BJ (cell line): Measurements from ENCODE around the gene RABGAP1L. TPM values are rescaled to one million over a fixed set of nuclear protein-coding genes. Genes with fewer than 3 reads are reported as not detected.
"Not testable (repeated sequence)": the region's sequence is repeated elsewhere in the genome, so short reads cannot be mapped to it uniquely, and the experiment has no call there.

ENCODE experiments used
- CTCF ChIA-PET: fragments of 350-600 bp; formaldehyde crosslinking; extraction: SDS; loops from one replicate; lab custom pipeline; 2021; ENCODE audit warnings: antibody characterized with exemption, inconsistent platforms; lab: Yijun Ruan, JAX
- POLR2A ChIA-PET: fragments of 300-600 bp; sonication (Branson Sonifier 250); formaldehyde crosslinking; extraction: SDS; loops from one replicate; lab custom pipeline; 2021; ENCODE audit warnings: antibody characterized with exemption; lab: Charles Lee
- DNase-seq: peaks from one replicate; pipeline ENCODE4 v3.0.0-alpha.2; 2011; ENCODE audit warnings: low read depth
- H3K27me3 ChIP-seq: 2 replicates; pipeline ENCODE4 v1.6.0; 2011; ENCODE audit warnings: low read length; ENCODE audit not compliant: control insufficient read depth, insufficient read depth
- H3K36me3 ChIP-seq: 2 replicates; pipeline ENCODE4 v1.5.1; 2011; ENCODE audit warnings: low read length; ENCODE audit not compliant: control insufficient read depth, insufficient read depth
- H3K4me3 ChIP-seq: 2 replicates; pipeline ENCODE4 v1.5.1; 2011; ENCODE audit warnings: low read depth, mild to moderate bottlenecking, control low read depth, low read length
- polyA plus RNA-seq: library from polyadenylated mRNA; depleted of rRNA; stranded (reverse); fragments of >200 nt; gene quantifications from 2 replicates; pipeline ENCODE4 v1.2.3, GENCODE V29; 2011
- TF ChIP-seq, protein P1 (sequence below): IDR thresholded peaks from 2 replicates; pipeline ENCODE4 v1.5.1; 2011; ENCODE audit warnings: low read depth, mild to moderate bottlenecking, control low read depth, inconsistent platforms, low read length, moderate library complexity; ENCODE audit not compliant: insufficient read depth

RABGAP1L gene
- polyA plus RNA-seq, 1 experiment: 15.9 TPM

DNA sequence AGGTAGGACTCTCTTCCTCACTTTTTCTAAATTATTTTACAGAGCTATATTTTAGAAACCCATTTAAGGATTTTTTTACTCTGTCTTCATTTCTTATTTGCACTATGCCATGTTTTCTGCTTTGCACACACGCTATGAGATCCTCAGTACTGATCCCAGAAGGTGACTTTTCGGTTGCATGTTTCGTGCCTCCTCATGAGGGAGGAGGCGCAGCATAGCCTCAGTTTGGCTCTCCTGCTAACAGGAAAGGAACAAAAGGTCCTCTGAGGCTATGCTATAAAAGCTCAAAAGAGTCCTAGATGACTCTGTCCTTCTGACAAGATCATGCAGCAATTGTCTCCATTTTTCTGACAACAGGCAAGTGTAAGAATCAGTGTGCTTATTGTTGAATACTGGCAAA is 478.2 kb downstream of the RABGAP1L start:
- TF ChIP-seq, protein P1, sequence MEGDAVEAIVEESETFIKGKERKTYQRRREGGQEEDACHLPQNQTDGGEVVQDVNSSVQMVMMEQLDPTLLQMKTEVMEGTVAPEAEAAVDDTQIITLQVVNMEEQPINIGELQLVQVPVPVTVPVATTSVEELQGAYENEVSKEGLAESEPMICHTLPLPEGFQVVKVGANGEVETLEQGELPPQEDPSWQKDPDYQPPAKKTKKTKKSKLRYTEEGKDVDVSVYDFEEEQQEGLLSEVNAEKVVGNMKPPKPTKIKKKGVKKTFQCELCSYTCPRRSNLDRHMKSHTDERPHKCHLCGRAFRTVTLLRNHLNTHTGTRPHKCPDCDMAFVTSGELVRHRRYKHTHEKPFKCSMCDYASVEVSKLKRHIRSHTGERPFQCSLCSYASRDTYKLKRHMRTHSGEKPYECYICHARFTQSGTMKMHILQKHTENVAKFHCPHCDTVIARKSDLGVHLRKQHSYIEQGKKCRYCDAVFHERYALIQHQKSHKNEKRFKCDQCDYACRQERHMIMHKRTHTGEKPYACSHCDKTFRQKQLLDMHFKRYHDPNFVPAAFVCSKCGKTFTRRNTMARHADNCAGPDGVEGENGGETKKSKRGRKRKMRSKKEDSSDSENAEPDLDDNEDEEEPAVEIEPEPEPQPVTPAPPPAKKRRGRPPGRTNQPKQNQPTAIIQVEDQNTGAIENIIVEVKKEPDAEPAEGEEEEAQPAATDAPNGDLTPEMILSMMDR: no peak
- Histone ChIP-seq H3K4me3 (no peak overlapping the region), H3K36me3 (no peaks in the 10 kb centered on the region), H3K27me3 (no peaks in the 10 kb centered on the region)
- ChIA-PET CTCF (no interaction called here), POLR2A (no interaction called here)
- DNase-seq: no peak

DNA sequence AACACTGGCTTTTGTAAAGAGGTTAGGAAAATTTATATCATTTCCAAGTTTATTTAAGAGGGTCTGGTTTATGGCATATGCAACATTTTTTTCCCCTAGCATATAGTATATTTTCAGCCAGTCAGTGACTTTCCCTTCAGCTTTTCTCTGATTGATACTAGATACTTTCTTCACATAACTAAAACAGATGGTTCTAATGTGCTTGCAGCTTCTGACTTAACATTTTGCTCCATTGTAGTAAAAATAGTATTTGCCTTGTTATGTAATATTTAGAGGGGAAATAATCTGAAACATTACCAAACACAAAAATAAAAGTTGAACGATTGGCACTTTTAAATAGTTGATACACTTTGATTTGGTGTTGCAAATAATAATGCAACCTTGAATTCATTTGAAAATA is 480.1 kb downstream of the RABGAP1L start:
- POLR2A ChIA-PET: no interaction called here

DNA sequence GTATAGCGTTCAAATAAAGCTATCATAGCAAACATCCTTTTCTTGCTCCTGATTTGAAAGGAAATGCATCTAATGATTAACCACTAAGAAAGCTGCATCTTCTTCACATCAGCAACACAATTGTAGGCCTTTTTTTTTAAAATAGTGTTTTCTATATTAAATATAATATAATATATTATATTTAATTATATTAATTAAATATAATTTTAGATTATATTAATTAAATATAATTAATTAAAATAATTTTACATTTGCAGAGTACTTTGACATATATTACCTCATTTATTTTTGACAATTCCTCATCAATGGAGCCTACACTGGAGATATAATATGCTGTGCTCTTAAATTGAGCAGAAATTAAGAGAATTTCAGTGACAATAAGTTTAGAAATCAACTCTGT is 481.5 kb downstream of the RABGAP1L start:
- TF ChIP-seq, protein P1: no peak
- no peaks in the 10 kb centered on the region for H3K36me3 ChIP-seq
- DNase-seq: no peak
- H3K4me3 ChIP-seq: no peak overlapping the region
- CTCF ChIA-PET: interaction anchor here (0.6 kb wide), 1 partner anchor 198 kb away, joined by 5 read pairs; no protein-coding TSS in a partner anchor
- no peaks in the 10 kb centered on the region for H3K27me3 ChIP-seq
- POLR2A ChIA-PET: no interaction called here

More for the DNA sequence above, 480.1 kb downstream of the RABGAP1L start:
- no peaks in the 10 kb centered on the region for H3K36me3 ChIP-seq
- H3K4me3 ChIP-seq: no peak overlapping the region
- CTCF ChIA-PET: no interaction called here
- H3K27me3 ChIP-seq: no peaks in the 10 kb centered on the region
- TF ChIP-seq, protein P1: no peak
- no peak for DNase-seq

GRCh38 chr1:174642393-174642792 is 483.1 kb downstream of the RABGAP1L start:
- H3K36me3 ChIP-seq: no peaks in the 10 kb centered on the region
- DNase-seq: no peak
- TF ChIP-seq, protein P1: no peak
- H3K4me3 ChIP-seq: no peak overlapping the region
- no peaks in the 10 kb centered on the region for H3K27me3 ChIP-seq
- POLR2A ChIA-PET: no interaction called here
- CTCF ChIA-PET: no interaction called here

DNA sequence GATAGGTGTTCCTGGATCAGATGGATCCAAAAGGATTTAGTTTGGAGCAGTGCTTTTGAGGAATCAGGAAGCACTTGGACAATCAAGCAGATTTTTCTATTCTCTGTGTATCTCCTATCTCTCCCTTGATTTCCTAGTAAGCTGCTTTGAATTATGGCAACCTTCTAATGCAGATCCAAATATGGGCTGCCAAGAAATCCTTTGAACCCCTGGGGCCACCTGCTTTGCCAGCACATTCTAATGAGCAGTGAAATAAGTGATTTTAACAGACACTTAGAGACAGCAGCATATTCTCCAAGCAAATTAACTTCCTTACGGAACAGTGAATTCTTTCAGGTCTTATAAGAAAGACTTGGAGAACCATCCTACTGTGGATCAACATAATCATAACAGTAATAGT is 483.9 kb downstream of the RABGAP1L start:
- H3K36me3 ChIP-seq: no peaks in the 10 kb centered on the region
- POLR2A ChIA-PET: no interaction called here
- H3K4me3 ChIP-seq: no peak overlapping the region
- TF ChIP-seq, protein P1: no peak
- no peaks in the 10 kb centered on the region for H3K27me3 ChIP-seq
- CTCF ChIA-PET: no interaction called here
- DNase-seq: no peak

- CTCF ChIA-PET, H3K36me3 ChIP-seq, DNase-seq, H3K27me3 ChIP-seq, H3K4me3 ChIP-seq, POLR2A ChIA-PET: not testable (repeated sequence)
Measured at GRCh38 chr1:174649572-174649971, 490.3 kb downstream of the RABGAP1L start.
